HG03039 (cell line): Measurements from ENCODE around the gene BTNL8.
A peak's percentile ranks its signal among the peaks of the same experiment; 100 is the strongest.

Experiments
- ATAC-seq: cut with Tn5 transposase; IDR thresholded peaks from one replicate; pipeline ENCODE4 v1.9.1; 2021; ENCODE audit warnings: mild to moderate bottlenecking, moderate library complexity; ENCODE audit not compliant: unreplicated experiment

BTNL8 gene, protein sequence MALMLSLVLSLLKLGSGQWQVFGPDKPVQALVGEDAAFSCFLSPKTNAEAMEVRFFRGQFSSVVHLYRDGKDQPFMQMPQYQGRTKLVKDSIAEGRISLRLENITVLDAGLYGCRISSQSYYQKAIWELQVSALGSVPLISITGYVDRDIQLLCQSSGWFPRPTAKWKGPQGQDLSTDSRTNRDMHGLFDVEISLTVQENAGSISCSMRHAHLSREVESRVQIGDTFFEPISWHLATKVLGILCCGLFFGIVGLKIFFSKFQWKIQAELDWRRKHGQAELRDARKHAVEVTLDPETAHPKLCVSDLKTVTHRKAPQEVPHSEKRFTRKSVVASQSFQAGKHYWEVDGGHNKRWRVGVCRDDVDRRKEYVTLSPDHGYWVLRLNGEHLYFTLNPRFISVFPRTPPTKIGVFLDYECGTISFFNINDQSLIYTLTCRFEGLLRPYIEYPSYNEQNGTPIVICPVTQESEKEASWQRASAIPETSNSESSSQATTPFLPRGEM

DNA sequence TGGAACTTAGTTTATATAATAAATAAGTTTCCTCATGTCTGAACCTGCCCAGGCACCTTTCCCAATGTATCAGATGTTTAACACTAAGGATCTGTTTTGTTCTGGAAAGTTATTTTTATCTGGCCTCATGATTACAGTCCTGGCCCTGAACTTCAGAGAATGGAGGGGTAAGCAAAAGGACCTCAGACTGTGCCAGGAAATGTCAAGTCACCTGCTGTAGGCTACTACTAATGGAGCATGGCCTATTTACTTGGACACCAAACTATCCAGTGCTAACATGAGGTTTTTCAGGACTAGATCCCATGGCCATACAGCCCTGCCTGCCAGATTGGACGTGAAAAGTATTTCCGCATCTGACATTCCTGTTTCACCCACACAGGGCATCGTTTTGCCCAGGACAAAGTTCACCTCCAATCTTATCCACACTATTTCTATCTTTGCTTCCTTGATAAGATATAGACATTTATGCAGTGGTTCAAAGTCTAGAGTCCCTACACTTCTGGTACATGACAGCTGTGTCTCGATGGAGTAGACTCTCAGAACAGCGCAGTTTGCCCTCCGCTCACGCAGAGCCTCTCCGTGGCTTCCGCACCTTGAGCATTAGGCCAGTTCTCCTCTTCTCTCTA, at the start of gene BTNL8:
Gene BTNL8, plus strand, starts transcription at position 539 of the 626 bp plus-strand sequence. CDS start 152 bp downstream, outside the sequence.
- ATAC-seq: no peak

DNA sequence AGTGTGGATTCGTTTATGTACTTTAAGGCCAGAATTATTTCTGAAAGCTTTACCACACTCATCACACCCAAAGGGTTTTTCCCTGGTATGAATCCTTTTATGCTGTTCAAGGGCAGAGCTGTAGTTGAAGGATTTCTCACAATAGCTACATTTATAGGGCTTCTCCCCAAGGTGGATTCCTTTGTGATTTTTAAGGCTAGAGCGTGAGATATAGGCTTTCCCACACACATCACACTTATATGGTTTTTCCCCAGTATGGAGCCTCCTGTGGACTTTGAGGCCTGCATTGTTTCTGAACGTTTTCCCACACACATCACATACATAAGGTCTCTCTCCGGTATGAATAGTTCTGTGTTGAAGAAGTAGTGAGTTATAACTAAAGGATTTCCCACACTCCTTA, 49.1 kb upstream of the BTNL8 start:
- ATAC-seq: no peak

DNA sequence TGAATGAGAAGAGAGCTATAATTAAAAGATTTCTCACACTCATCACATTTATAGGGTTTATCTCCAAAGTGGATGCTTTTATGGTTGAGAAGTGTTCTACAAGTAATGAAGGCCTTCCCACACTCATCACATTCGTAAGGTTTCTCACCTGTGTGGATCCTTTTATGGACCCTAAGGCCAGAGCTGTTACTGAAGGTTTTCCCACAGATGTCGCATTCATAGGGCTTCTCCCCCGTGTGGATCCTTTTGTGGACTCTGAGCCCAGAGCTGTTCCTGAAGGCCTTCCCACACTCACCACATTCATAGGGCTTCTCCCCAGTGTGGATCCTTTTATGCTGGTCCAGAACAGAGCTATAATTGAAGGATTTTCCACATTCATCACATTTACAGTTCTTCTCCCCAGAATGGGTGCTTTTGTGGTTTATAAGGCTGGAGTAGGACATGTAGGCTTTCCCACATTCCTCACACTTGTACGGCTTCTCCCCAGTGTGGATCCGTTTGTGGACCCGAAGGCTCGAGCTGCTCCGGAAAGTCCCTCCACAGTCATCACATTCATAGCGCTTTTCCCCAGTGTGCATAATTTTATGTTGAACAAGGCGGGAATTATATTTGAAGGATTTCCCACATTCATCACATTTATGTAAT, 48.4 kb upstream of the BTNL8 start:
- ATAC-seq: no peak

DNA sequence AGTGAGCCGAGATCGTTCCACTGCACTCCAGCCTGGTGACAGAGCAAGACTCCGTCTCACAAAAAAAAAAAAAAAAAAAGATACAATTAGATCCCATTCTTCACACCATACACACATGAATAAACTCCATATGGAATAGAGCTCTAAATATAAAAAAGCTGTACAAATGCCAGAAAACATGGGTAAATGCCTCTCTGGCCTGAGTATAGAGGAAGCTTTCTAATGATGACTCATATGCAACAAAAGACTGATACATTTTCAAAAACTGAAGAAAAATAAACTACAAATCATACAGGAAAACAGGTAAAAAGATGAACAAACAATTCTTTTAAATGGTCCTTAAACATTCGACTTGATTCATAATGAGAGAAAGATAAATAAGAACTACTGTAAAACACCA, 46.5 kb upstream of the BTNL8 start:
- no peak for ATAC-seq

DNA sequence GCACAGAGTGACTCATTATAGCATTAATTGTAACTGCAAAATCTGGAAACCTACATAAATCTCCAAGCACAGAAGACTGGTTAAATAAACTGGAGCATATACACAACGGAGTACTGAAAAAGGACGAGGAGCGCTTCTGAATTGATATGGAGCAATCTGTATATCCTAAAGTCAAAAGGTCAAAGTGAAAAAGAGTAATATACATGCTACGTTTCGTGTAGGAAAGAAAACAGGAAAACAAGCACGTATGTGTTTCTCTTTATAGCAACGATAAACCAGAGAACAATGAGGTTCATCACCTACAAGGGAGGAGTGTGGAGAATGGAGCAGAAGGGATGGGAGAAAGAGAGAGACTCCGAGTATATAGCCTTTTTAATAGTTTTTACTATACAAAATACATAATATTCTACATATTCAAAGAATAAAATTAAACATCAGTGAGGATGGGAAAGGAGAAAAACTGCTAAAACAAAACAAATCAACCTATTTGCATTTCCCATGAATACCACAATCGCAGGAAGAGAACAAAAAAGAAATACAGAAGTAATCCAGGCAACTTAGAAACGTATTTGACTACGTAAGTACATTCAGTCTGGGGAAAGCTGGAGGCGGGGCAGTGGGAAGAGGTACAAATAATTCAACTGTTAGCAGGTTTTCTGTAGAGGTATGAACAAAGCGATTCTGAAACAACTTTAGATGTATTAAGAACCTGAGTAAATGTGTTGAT, 45.7 kb upstream of the BTNL8 start:
- no peak for ATAC-seq

DNA sequence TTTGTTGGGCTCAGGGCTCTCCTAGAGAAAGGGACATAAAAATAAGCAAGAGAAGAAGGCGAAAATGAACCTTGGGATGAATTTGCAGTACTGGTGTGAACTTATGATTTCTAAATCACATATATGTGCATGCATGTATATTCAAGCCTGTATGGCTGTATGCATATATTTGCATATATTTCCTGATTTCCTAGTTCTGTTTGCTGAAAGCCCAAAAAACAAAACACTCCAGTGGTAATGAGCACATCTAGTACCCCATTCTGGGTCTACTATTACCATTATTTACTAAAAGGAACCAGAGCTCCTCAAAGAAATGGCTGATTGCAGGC, 45.1 kb upstream of the BTNL8 start:
- no peak for ATAC-seq

DNA sequence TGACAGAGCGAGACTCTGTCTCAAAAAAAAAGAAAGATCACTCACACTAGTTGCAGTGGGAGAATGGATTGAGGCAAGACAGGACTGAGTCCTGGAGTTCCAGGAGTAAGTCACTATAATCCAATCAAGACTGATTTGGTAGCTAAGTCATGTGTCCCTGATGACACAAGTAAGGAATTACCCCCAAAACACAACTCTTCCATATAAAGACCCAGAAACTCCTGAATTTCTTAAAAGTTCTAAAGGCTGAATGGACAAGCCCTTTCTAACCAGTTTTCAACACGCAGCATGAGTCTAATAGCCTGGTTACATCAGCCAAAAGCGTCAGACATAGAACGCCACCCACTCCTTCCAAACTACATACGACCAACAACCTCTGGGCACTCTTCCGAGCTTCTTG, 40.4 kb upstream of the BTNL8 start:
- ATAC-seq: no peak

DNA sequence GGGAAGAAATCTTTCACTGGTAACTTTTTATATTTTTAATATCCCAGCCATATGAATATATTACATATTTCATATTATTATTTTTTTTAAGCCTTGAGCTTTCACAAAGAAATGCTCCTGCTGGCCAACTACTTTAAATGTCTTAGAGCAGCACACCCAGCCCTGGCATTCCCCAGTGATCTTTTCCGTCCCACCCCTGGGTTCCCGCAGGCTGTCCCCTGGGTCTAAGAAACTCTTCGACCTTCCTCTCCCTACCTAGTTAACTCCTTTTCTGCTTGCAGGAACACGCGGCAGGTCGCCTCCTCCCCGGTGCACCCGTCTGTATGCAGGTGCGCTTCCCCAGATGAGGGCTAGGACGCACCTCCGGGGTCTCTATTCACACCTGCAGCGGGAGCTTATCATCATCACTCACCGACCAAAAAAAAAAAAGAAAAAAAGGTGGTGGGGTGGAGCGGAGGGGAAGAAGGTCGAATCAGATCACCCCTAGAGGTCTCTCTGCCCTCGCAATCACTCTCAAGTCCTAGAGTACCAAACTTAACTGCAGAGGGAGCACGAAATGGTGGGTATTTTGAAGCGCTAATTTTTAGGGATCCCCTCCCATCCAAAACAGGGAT, 38.6 kb upstream of the BTNL8 start:
- peak; percentile 24 for ATAC-seq

DNA sequence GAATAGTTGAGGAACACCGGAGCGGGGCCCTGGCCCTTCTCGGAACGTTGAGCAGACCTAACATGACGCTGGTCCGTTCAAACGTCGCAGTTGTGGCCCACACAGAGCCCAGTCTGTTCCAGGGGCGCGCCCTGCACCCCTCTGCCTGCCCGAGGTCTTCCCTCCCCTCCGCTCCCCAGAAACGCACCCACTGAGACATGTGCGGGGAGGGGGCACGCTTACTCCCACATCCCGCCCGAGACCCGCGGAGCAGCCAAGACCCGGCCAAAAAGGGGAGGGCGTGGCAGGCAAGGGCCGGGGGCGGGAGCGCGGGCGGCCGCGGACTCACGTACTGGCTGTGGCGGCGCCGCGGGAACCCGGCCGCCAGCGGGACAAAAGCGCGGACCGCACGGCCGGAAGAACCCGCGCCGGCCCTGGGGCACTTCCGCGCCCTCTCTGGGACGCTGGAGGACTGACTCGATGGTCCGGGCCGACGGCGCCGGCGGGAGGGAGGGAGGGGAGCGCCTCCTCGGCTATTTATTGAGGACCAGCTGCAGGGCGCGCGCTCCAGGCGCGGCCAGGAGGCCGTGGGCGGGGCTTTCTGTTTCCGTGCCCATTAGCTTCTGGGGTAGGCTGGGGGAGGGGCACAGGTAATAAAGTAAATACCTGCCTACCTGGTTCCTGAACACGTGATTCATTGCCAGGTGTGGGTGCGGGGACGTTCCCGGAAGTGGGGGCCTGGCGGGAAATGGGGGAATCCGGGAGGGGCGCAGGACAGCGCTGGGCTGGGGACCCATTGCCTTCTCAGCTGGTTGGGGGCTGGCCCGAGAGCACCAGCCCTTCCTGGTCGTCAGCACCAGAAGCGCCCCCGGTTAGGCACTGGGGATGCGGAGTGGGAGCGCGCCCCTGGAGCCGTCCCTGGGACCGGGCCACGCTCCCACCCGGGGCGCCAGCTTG, 37.8 kb upstream of the BTNL8 start, which contains the start of gene ZFP62:
Gene ZFP62, minus strand, starts transcription at position 390 of the 936 bp plus-strand sequence. Its CDS starts 57 bp downstream, at position 333.
- ATAC-seq: peak; percentile 86

DNA sequence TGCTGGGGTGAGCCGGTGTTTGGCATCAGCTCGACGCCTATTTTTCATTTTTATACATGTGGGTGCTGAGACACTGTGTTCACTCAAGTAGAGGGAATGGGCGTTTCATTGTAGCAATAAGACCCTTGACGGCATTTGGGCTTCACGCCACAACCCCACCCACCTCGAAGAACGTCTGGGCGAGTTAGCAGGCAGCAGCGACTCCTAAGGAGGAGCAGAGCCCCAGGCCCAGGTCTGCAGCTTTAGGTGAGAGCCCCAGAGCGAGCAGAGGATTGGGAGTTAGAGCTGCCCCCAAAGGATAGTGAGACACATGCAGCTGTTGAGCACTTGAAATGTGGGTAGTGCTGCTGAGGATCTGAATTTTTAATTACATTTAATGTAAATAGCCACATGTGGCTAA, 36.3 kb upstream of the BTNL8 start:
- no peak for ATAC-seq

DNA sequence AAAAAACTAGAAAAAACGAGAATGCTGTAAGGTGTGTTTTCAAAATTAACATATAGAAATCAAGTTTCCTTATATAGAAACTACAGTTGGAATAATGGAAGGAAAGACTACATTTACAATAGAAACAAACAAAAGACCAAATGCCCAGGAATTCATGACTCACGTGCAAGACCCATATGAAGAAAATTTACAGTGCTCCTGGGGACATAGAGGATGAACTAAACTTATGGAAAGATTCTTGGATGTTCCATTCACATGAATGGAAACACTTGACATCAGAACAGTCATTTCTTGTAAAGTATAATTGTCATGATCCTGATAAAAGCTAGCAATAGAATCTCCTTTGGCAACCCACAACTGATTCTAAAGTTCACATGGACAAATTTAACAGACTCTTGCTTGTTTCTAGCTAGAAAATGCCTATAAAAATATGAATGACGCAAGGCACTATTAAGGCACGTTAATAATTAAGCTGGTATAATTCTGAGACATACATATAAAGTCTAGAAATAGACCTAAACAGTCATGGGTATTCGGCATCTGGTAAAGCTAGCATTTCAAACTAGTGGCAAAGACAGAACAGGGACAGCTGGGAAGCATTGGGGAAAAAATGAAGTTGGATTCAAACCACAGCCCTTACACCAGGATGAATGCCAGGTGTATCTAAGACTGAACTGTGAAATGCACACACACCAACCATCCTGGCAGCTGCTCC, 32.8 kb upstream of the BTNL8 start:
- no peak for ATAC-seq

DNA sequence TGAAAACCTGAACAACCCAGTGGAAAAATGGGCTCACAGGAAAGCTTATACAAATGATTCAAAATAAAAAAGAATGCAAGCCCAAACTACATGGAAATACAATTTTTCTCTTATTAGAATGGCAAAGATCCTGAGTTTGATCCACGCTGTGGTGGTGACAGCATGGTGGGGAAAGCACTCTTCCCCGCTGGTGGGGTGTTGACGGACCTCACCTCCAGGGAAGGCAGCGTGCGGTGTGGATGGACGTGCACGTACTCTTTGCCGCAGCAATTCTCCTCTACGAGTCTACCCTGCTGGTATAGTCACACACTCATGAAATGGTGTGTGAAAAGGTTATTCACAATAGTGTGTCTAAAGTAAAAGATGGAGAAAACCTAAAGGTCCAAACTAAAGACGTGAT, 32.0 kb upstream of the BTNL8 start:
- no peak for ATAC-seq

DNA sequence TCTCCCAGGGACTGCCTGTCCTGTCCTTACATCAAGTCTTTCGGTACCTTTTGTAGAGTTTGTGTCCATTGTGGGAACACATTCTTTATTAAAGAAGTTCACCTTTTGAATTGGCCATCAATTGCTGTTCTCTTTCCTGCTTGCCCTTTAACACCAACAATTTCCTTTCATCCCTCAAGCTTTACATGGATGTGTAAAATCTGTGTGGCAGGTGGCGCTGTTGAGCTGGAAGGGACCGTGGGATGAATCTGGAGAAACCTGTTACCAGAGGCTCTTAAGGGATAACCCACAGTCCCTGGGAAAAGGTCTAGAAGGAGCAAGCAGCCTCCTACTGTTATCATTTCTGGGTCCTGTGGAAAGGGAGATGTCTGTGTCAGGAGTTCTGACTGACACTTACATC, 30.0 kb upstream of the BTNL8 start:
- ATAC-seq: no peak

DNA sequence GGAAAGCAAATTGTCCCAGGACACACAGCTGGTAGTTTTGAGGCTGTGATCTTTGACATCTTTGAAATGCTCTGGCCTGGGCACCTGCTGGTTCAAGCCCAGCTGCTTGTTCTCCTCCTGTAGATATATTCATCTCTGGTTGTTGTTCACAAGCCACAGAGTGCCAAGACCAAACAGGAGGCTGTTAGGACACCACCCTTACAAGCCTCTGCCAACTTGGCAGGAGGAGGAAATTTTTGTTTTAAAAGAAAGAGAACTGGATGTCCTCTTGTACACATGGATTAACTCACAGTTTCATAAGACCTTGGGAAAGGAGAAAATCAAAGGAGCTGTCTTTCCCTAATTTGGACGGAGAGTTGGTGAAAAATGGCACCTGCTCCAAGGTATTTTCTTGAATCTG, 29.4 kb upstream of the BTNL8 start:
- no peak for ATAC-seq

DNA sequence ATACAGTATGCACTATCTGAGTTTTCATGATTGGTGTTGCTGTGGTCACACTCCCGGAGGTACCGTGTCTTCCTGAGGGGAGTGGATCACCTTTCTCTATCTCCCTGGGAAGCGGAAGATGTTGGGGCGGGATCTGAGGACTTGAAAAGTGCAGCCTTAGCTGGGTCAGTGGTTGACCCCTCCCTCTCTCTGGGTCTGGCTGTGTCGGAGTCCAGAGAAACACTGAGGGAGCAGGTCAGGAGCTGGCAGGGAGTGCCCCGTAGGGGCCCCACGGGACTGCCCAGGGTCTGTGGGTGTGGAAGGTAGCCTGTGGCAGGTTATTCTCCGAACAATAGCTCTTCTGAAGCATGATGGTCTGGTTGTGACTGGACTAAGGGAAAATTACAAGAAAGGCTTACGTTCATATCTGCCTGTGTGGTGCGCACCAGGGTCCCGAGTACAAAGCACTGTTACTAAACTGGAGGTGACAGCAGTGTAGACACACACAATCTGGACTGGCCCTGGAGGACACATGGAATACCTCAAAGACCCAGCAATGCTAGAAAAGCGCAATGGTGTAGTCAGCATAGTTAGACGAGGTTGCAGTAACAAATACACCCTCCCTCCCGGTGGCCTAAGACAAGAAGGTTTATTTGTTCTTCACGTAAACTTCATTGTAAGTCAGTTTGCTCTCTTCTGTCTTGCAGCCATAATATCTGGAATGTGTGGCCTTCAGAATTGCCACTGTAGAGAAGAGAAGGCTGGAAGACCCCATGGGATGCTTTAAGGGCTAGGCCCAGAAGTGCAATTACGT, 28.5 kb upstream of the BTNL8 start:
- ATAC-seq: no peak

DNA sequence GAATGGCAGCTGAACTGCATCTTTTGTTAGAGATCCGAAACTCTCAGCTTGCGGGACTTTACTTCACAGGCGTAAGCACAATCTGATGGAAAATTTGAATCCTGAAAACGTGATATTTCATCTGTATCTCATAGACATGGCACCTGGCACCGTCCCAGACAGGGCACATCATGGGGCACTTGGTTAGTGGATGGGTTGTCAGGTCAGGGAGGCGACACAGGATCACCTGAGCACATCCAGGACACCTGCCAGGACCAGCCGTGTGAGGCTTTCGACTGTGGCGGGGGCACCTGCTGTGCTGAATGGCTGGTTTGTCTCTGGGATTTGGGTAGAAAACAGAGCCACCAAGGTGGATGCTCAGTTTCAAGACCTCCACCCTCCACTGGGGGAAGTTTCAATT, 26.5 kb upstream of the BTNL8 start:
- ATAC-seq: no peak

DNA sequence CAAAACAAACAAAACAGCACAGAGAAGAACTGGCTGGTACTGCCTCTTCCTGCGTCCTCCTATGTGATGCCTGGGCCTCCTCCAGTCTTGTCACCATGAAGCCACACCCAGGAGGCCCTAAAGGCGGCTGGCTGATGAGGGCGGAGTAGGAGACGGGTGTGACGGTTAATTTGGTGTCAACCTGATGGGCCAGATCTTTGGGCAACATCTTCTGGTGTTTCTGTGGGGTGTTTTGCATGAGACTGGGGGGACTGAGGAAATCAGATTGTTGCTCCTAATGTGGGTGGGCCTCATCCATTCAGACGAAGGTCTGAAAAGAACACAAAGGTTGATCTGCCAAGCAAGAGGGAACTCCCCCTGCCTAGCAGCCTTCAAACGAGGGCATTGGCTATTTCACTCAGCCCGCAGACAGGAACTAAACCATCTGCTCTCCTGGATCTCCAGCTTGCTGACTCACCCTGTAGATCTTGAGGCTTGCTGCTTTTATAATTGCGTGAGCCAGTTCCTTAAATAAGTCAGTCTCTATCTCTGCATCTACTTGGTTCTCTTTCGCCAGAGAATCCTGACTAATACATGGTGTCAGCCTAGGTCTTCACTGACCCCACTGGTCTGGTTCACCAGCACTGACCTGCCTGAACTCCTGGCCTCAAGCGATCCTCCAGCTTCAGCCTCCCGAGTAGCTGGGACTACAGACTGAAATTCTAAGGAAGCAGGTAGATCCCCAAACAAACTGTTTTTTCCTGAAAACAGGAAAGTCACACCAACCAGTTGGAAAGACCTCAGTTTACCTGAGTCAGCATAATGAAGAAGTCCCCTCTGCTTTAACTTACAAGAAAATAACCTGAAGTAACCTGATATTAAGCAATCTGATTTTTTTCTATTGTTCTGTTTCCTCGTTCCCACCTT, 25.1 kb upstream of the BTNL8 start:
- no peak for ATAC-seq
